Stimulated activated CD8-positive, alpha-beta memory T cell treated with anti-CD3 and anti-CD28 coated beads, Interleukin-4, amount 100 ng/mL, for 24 hours (primary cell): ENCODE measurements around the gene EPG5.
"Not testable (repeated sequence)": the region's sequence is repeated elsewhere in the genome, so short reads cannot be mapped to it uniquely, and the experiment has no call there.

Source experiments
- DNase-seq: peaks from one replicate; pipeline ENCODE4 v3.0.0-alpha.2; 2020; ENCODE audit warnings: low read depth

Gene EPG5

GRCh38 chr18:45838302-45839070 lies 128.6 kb downstream of the EPG5 start:
- DNase-seq = no peak

- DNase-seq = peak; percentile 8
Measured at GRCh38 chr18:45837283-45838070, 129.7 kb downstream of the EPG5 start.

- DNase-seq = no peak
Measured at GRCh38 chr18:45836242-45837205, 130.6 kb downstream of the EPG5 start.

GRCh38 chr18:45835057-45835636 lies 132.0 kb downstream of the EPG5 start:
- no peak for DNase-seq

GRCh38 chr18:45834306-45834705 lies 132.8 kb downstream of the EPG5 start:
- DNase-seq = no peak

- DNase-seq = no peak
Measured at GRCh38 chr18:45833846-45834245, 133.3 kb downstream of the EPG5 start.

GRCh38 chr18:45830917-45831316 lies 136.2 kb downstream of the EPG5 start:
- no peak for DNase-seq

- DNase-seq = no peak
Measured at GRCh38 chr18:45829855-45830254, 137.3 kb downstream of the EPG5 start.

GRCh38 chr18:45828917-45829811 lies 138.0 kb downstream of the EPG5 start:
- no peak for DNase-seq

- not testable (repeated sequence) for DNase-seq
Measured at GRCh38 chr18:45826716-45827115, 140.4 kb downstream of the EPG5 start.

- DNase-seq = no peak
Measured at GRCh38 chr18:45826084-45826483, 141.0 kb downstream of the EPG5 start.

- DNase-seq = no peak
Measured at GRCh38 chr18:45825258-45826044, 141.7 kb downstream of the EPG5 start, which contains the start of gene SIGLEC15. Gene SIGLEC15, plus strand, starts transcription at chr18:45825675. Its CDS starts 54 bp downstream, at chr18:45825729.

- no peak for DNase-seq
Measured at GRCh38 chr18:45821711-45822110, 145.4 kb downstream of the EPG5 start.

GRCh38 chr18:45821026-45821425 lies 146.1 kb downstream of the EPG5 start:
- no peak for DNase-seq

- DNase-seq = no peak
Measured at GRCh38 chr18:45820106-45820745, 146.9 kb downstream of the EPG5 start.

- not testable (repeated sequence) for DNase-seq
Measured at GRCh38 chr18:45818765-45819164, 148.4 kb downstream of the EPG5 start.

GRCh38 chr18:45817543-45817942 lies 149.6 kb downstream of the EPG5 start:
- no peak for DNase-seq

GRCh38 chr18:45814733-45815132 lies 152.4 kb downstream of the EPG5 start:
- DNase-seq = not testable (repeated sequence)

- not testable (repeated sequence) for DNase-seq
Measured at GRCh38 chr18:45807144-45807543, 160.0 kb downstream of the EPG5 start.
